A549 treated with ZK216348 at 1 μM for 4 hours (cell line): ENCODE data around the gene SERPINA1. TPM values are rescaled to one million over a fixed set of nuclear protein-coding genes. Genes with fewer than 3 reads are reported as not detected.

Experiments used
- total RNA-seq: library from RNA; stranded (reverse); fragments of 200-300 nt; extraction: Qiagen RNA extraction; gene quantifications from 5 replicates; pipeline ENCODE4 v1.2.3, GENCODE V29; 2022; ENCODE audit warnings: low read depth

Gene SERPINA1
- 0.72 to 1.2 TPM (median 0.83 TPM) in 5 replicates for total RNA-seq

DNA sequence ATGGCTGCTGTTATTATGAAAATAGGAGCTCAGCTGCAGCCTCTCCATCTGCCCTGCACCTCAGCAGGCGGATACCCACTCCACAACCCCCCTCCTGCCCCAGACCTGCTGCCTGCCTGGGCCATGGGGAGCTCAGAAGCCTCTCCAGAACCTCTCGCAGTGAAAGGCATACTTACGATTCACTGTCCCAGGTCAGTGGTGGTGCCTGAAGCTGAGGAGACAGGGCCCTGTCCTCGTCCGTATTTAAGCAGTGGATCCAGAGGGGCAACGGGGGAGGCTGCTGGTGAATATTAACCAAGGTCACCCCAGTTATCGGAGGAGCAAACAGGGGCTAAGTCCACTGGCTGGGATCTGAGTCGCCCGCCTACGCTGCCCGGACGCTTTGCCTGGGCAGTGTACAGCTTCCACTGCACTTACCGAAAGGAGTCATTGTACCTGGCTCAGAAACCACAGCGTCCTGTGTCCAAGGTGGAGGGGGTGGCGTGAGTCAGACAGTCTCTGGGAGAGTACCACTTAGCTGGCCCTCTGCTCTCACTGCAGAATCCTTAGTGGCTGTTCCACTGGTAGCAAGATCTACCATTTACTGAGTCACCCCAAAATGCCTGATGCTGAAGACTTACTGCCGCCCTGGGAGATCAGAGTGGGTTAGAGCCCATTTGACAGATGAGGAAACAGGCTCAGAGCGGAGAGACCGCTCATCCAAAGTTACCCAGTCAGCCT lies at the start of gene SERPINA1:
Gene SERPINA1, minus strand, starts transcription at position 219 of the 720 bp plus-strand sequence. CDS start 5,365 bp downstream, outside the sequence.

DNA sequence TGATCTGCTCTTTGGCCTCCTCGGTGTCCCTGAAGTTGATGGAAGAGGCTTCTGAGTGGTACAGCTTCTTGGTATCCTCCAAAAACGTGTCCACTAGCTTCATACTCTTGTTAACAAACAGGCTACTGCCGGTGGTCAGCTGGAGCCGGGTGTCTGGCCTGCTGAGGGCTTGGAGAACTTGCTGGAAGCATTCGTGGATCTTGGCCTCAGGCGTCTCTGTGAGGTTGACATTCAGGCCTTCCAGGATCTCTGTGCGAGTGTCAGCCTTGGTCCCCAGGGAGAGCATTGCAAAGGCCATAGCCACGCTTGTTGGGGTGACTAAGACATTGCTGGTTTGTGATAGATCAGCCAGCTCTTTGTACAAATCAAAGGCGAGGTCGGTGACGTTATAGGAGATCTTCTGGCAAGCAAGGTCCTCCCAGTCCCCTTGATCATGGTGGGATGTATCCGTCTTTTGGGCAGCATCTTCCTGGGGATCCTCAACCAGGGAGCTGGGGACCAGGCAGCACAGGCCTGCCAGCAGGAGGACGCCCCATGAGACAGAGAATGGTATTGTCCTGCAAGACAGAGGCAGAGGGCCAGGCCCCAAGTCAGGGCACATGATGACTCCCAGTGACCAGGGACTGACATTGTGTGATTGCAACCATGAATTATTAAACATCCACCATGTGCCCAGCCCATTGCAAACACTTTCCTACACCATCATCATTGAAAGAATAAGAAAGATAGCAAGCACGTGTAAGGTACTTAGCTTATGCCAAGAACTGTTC lies 22.1 kb downstream of the SERPINA1 start, which contains the start of gene SERPINA2:
Gene SERPINA2, minus strand, starts transcription at position 553 of the 770 bp plus-strand sequence.

Other genes with a start within 250 kb of the SERPINA1 start
- gene PPP4R4, start 214.3 kb downstream of the SERPINA1 start, total RNA-seq, result 0.06 to 0.58 TPM (median 0.37 TPM) in 5 replicates
- not detected in 5 replicates for gene SERPINA10, start 95.3 kb downstream of the SERPINA1 start, total RNA-seq
- 0.80 to 1.0 TPM (median 0.93 TPM) in 5 replicates for gene SERPINA6, start 65.3 kb downstream of the SERPINA1 start, total RNA-seq
- gene SERPINA2, start 21.9 kb downstream of the SERPINA1 start, total RNA-seq, result not detected in 5 replicates
- not detected in 5 replicates for gene SERPINA11, start 64.2 kb upstream of the SERPINA1 start, total RNA-seq
- not detected in 5 replicates for gene SERPINA9, start 87.6 kb upstream of the SERPINA1 start, total RNA-seq
- not detected in 5 replicates for gene SERPINA12, start 120.9 kb upstream of the SERPINA1 start, total RNA-seq
- gene SERPINA4, start 172.8 kb upstream of the SERPINA1 start, total RNA-seq, result not detected in 5 replicates
- 0.12 to 0.21 TPM in 2 of 5 replicates, not detected in the others for gene SERPINA5, start 192.8 kb upstream of the SERPINA1 start, total RNA-seq
- gene SERPINA3, start 223.8 kb upstream of the SERPINA1 start, total RNA-seq, result 10.4 to 12.3 TPM (median 11.0 TPM) in 5 replicates